NCI-H2081 (cell line): Measurements from ENCODE around the gene HOXB9.

ENCODE experiments used
- DNase-seq, 2 experiments: peaks; one replicate each; lab custom pipeline; 2025; lab: John Stamatoyannopoulos, UW

HOXB9 gene

DNA sequence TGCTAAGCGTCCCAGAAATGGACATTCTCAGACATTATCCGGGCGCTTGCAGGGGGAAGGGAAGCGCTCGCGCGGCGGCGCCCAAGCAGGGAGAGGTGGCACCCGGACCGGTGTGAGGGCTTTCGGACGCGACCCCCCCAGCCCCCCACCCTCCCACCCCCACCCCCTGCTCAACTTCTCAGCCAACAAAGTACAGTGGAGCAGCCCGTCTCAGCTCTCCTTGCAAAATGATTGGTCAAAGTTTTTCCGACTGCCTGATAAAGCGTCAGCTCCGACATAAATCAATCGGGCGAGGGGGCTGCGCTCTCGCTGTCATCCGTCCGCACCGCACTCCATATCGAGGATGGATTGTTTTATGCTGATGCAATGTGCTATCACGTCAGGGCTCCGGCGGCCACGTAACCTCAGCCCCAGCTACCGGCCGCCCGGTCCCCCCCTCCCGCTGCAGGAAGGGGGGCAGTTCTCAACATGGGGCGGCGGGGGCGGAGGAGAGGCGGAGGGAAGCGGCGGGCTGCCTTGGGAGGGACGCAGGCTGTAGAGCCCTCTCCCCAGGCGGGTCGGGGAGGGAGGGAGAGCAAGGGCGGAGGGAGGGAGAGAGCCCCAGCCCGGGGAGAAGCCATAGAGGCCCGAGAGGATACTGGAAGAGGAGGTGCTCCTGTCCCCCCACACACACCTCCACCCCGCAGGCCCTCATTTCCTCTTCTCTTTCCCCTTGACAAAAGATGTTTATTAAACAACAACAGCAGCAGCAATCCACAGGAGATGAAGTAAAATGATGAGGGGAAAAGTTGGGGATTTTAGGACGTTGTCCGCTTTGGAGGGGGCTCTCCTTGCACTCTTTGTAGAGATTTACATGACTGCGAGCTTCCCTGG, at the start of gene HOXB9:
Gene HOXB9, minus strand, starts transcription at position 114 of the 873 bp plus-strand sequence. Its CDS starts 89 bp downstream, at position 25.
- DNase-seq, result peak; percentile 54 to 65

DNA sequence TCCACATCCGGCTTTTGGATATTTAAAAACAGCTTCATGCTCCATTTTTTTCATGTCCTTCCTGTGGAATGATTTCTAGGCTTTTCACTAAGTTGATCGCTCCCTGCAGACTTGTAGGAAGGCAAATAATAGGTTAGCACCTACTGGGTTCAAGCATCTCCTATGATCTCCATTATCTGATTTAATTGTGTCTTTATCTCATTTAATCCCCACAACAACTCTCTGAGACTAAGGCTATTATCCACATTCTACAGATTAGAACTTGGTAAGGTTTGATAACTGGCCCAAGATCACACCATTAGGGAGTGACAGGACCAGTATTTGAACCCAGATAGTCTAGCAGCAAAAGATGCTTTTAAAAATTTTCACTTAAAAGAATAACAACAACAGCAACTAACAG, 46.2 kb upstream of the HOXB9 start:
- DNase-seq, result no peak

DNA sequence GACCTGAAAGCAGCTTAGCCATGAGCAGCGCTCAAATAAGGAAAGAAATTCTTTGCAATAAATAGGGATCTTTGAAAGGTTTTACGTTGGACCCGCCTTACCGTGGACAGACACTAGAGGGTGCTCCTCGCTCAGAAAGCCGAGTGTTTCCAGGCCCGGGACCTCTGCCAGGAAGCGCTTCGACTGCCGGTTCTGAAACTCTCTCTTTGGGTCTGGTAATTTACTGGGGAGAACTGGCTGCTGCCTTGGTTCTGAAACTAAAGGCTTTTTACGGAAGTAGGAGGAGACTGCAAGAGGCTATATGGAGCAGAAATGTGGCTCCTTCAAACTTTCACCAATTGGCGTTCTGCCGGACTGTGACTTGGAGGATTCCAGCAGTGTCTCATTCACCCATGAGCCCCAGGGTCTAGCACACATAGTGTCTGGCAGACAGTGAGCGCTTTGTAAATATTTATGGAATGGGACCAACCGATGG, 45.6 kb upstream of the HOXB9 start:
- peak; percentile 68 to 71 for DNase-seq

DNA sequence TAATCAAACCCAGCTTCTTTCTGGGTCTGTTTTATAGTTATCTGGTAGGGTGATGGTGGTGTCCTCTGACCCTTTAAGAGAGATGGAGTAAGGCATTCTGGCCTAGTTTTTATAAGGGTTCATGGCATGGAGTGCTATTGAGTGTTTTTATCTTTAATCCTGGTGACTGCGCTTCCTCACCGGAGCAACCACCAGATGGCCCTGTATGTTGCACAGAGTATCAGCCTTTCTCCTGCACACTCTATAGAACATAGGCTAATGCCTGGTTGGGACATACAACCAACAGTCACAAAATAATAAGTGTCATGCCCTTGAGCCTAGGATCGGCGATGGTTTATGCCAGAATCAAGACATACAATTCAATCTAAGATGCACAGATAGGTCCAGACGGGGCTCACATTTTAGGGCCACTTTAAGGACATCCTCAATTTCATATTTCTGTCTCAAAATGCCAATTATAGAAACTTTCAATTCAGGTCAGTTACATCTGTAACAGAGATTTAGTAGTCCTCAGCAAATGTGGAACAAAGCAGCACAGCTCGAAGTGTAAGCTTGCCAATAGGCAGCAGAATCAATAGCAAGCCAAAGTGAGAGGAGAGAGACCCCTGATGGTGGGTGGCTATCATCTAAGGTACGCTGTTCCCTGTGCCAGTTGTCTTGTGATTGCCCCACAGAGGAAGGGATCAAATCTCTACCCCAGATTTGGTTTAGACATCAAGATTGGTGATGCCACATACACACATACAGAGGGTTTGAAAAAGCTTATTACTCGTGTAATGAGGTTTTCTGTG, 37.2 kb upstream of the HOXB9 start:
- no peak for DNase-seq

DNA sequence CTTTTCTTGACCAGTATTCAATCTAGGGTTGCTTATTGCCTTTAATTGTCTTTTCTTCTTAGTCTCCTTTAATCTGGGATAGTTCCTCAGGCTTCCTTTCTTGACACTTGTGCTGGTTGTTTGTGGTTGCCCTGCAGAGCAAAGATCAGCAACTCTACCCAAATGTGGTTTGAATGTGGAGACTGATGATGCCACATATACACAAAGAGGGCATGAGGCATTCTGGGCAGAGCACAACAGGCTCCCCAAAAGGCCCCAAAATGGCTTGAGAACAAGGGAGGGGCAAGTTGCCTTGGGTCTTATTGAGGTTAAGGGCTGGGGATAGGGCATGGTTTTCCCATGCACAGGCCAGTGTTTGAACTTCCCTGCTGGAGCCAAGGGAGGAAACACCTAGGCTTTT, 29.8 kb upstream of the HOXB9 start:
- DNase-seq, result no peak

DNA sequence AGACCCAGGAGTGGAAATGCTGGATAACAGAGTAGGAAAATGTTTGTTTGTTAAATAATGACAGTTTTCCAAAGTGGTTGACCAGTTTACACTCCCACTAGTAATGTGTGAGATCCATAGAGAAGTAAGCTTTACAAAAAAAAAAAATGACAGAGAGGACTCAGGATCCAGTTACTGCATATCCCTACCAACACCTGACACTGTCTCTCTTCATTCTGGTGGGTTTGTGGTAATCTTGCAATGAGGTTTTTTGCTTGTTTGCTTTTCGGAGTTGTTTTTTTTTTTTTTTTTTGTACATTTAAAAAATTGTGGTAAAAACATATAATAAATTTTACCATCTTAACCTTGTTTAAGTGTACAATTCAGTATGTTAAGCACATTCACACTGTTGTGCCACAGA, 23.6 kb upstream of the HOXB9 start:
- DNase-seq, result no peak

GRCh38 chr17:48647963-48648245, 21.7 kb upstream of the HOXB9 start:
- no peak for DNase-seq

DNA sequence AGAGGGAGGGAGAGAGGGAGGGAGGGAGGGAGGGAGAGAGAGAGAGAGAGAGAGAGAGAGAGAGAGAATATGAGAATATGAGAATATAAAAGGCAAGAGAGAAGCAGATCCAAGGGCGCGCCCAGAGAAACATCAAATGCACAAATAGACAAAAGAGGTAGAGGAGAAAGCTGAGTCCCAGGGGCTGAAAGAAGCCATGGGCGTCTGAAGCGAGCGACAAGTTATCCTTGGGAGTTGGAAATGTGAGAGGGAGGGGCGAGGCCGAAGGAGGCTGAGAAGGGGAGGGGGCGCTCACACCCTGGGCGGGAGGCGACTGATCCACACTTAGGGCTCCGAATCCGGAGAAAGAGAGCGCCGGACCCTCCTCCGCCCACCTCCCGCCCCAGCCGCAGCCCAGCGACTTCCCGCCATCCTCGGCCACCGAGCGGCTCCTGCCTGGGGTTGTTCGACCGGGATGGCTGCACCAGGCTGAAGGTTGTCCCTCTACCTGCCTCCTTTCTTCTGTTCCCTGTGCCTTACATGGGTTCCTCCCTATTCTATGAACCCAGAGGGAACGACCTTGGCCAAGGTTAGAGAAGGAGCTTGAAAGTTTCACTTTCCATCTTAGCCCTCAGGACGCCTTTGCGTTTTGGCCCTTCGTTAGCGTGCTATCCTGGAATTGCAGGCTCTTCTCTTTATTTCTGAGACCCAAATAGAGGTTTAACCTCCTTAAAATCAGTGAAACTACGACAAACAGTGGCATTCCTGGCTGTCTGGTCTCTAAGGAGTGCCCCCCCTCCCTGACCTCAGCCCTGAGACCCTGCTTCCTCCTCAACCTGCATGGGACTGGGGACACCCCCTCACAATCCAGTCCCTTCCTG, 21.2 kb upstream of the HOXB9 start:
- no peak for DNase-seq

- no peak for DNase-seq
These were observed 20.3 kb upstream of the HOXB9 start for GRCh38 chr17:48646183-48647102.

DNA sequence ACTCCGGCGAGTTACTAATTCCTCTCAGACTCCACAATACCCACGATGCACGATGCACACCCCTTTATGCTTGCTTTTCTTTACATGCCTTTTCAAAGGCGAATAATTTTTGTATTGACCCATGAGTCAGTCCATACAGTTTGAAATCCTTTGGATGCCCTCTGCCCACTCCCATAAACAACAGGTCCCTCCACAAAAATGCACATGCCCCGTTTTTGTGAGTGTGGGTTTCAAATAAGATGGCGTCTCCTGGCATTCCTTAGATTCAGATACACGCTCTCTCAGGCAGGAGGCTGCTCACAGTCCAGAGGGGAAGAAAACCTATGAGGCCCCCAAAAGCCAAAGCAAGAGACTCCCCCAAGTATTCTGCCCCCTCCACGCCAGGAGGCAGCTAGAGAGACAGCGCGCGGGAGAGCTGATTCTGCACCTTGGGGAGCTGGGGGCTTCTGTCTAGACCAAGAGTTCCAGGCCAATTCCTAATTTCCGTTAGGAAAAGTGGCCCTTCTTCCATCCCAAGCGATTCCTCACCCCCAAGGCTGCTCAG, 19.6 kb upstream of the HOXB9 start:
- DNase-seq, result no peak

- no peak for DNase-seq
These were observed 18.9 kb upstream of the HOXB9 start for GRCh38 chr17:48644910-48645557.

GRCh38 chr17:48644159-48644558, 18.0 kb upstream of the HOXB9 start:
- no peak for DNase-seq

DNA sequence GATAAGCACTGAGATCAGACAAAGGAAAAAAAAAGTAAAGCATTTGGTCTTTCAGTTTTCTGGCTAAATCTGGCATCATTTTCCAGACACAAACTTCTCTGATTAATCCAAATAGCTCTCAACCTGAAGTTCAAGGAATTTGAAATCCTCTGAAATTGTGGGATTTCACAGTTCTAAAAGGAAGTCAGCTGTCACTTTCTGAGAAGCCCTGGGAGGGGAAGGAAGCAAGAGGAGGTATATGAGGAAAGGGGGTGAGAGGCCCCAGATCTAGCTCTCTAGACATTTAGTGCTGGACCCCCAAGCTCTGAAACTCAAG, 17.5 kb upstream of the HOXB9 start:
- no peak for DNase-seq

GRCh38 chr17:48642843-48643696, 16.9 kb upstream of the HOXB9 start:
- no peak for DNase-seq

- DNase-seq, result no peak
These were observed 16.1 kb upstream of the HOXB9 start for GRCh38 chr17:48642059-48642842.

GRCh38 chr17:48641541-48642058, 15.4 kb upstream of the HOXB9 start:
- no peak for DNase-seq

DNA sequence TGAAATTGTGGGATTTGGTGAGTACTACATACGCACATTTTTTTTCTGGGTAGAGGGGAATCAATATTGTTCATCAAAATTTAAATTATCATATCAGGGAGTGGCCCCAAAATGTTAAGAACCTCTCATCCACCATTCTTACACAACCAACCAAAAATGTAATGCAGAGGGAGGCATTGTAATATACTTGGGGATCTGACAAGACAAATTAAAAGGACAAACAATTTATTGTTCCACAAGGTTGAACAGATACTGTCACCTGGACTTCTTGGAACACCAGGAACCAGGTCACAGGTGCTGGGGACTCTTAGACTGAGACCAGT, 14.7 kb upstream of the HOXB9 start:
- DNase-seq, result no peak

- no peak for DNase-seq
These were observed 14.1 kb upstream of the HOXB9 start for GRCh38 chr17:48639982-48640857.
